GM23338 (cell line): ENCODE results near the gene RMND5B. TPM values are rescaled to one million over a fixed set of nuclear protein-coding genes. Genes with fewer than 3 reads are reported as not detected.

Experiments used
- ATAC-seq: fragments of 200-7000 bp; cut with Tn5 transposase; 3 replicates; pipeline ENCODE4 v1.9.1; 2020
- DNase-seq: peaks from one replicate; pipeline ENCODE4 v3.0.0-alpha.2; 2015; ENCODE audit warnings: low spot score
- H2AFZ ChIP-seq: fragments of 200-600 bp; sonication (generic); 2 replicates; pipeline ENCODE4 v1.8.0; 2016; ENCODE audit warnings: antibody characterized with exemption, mild to moderate bottlenecking, moderate library complexity
- H3F3A ChIP-seq: fragments of 200-600 bp; sonication (generic); replicated peaks from 2 replicates; pipeline ENCODE4 v1.8.0; 2017; ENCODE audit warnings: antibody characterized with exemption, mixed run types, low read depth
- H3K27ac ChIP-seq: fragments of 200-600 bp; sonication (generic); 2 replicates; pipeline ENCODE4 v1.6.1; 2016; ENCODE audit warnings: low read depth
- H3K27me3 ChIP-seq: fragments of 200-600 bp; sonication (generic); 2 replicates; pipeline ENCODE4 v1.8.0; 2016; ENCODE audit warnings: mild to moderate bottlenecking, mixed run types, moderate library complexity; ENCODE audit not compliant: insufficient read depth
- H3K36me3 ChIP-seq: fragments of 200-600 bp; sonication (generic); 2 replicates; pipeline ENCODE4 v1.8.0; 2016; ENCODE audit warnings: mild to moderate bottlenecking; ENCODE audit not compliant: insufficient read depth
- H3K4me1 ChIP-seq: fragments of 200-600 bp; sonication (generic); 2 replicates; pipeline ENCODE4 v1.8.0; 2016; ENCODE audit warnings: mild to moderate bottlenecking, moderate library complexity; ENCODE audit not compliant: insufficient read depth
- H3K4me2 ChIP-seq: fragments of 200-600 bp; sonication (generic); 2 replicates; pipeline ENCODE4 v1.7.1; 2017; ENCODE audit warnings: mixed run types
- H3K4me3 ChIP-seq: fragments of 200-600 bp; sonication (generic); 2 replicates; pipeline ENCODE4 v1.6.1; 2016; ENCODE audit warnings: mixed run types
- H3K79me2 ChIP-seq: fragments of 200-600 bp; sonication (generic); replicated peaks from 2 replicates; pipeline ENCODE4 v1.8.0; 2017; ENCODE audit warnings: mild to moderate bottlenecking; ENCODE audit not compliant: insufficient read depth
- H3K9me2 ChIP-seq: fragments of 200-600 bp; sonication (generic); 2 replicates; pipeline ENCODE4 v1.8.0; 2017; ENCODE audit not compliant: insufficient read depth
- H4K20me1 ChIP-seq: fragments of 200-600 bp; sonication (generic); replicated peaks from 2 replicates; pipeline ENCODE4 v1.8.0; 2017; ENCODE audit warnings: mild to moderate bottlenecking; ENCODE audit not compliant: insufficient read depth
- H3K27ac Mint-ChIP-seq: 2 replicates; pipeline ENCODE4 v1.8.0; 2020; ENCODE audit warnings: inconsistent platforms, mild to moderate bottlenecking, moderate library complexity, mixed read lengths
- H3K27me3 Mint-ChIP-seq: 3 replicates; pipeline ENCODE4 v1.8.0; 2022; ENCODE audit warnings: low read depth, mild to moderate bottlenecking, moderate library complexity, mixed read lengths, inconsistent platforms; ENCODE audit not compliant: insufficient read depth, poor library complexity
- H3K36me3 Mint-ChIP-seq: 3 replicates; pipeline ENCODE4 v1.8.0; 2021; ENCODE audit warnings: low read depth, mild to moderate bottlenecking, inconsistent platforms, moderate library complexity, mixed read lengths
- H3K4me1 Mint-ChIP-seq: 3 replicates; pipeline ENCODE4 v1.8.0; 2020; ENCODE audit warnings: mild to moderate bottlenecking, inconsistent platforms, mixed read lengths
- H3K4me3 Mint-ChIP-seq: 3 replicates; pipeline ENCODE4 v1.8.0; 2021; ENCODE audit warnings: moderate library complexity, mild to moderate bottlenecking, inconsistent platforms, mixed read lengths
- H3K9me3 Mint-ChIP-seq: 3 replicates; pipeline ENCODE4 v1.8.0; 2020; ENCODE audit warnings: moderate library complexity, mild to moderate bottlenecking, inconsistent platforms, mixed read lengths
- CREB1 ChIP-seq: fragments of 250-450 bp; sonication (Bioruptor Pico); IDR thresholded peaks from 2 replicates; pipeline ENCODE4 v1.5.0; 2020; ENCODE audit warnings: low read depth, mild to moderate bottlenecking, moderate library complexity
- ETS1 ChIP-seq: IDR thresholded peaks from 2 replicates; pipeline ENCODE4 v1.6.1; 2016; ENCODE audit warnings: antibody characterized with exemption
- JUNB ChIP-seq: IDR thresholded peaks from one replicate; pipeline ENCODE4 v1.6.1; 2016; ENCODE audit warnings: antibody characterized with exemption; ENCODE audit not compliant: unreplicated experiment
- NANOG ChIP-seq: IDR thresholded peaks from 2 replicates; pipeline ENCODE4 v1.6.1; 2016; ENCODE audit warnings: antibody characterized with exemption, borderline replicate concordance
- POLR2AphosphoS5 ChIP-seq: IDR thresholded peaks from 2 replicates; pipeline ENCODE4 v1.6.1; 2016; ENCODE audit warnings: antibody characterized with exemption, low read depth
- STAT1 ChIP-seq: IDR thresholded peaks from one replicate; pipeline ENCODE4 v1.6.1; 2016; ENCODE audit warnings: antibody characterized with exemption; ENCODE audit not compliant: unreplicated experiment
- ZNF331 ChIP-seq: fragments of 250-450 bp; sonication (Bioruptor Pico); IDR thresholded peaks from 2 replicates; pipeline ENCODE4 v1.5.0; 2020; ENCODE audit warnings: low read depth, mild to moderate bottlenecking, moderate library complexity
- polyA plus RNA-seq: library from polyadenylated mRNA; unstranded; fragments of >200 nt; fragmentation: Nextera tagmentation; extraction: Ambion mirVana; gene quantifications from 2 replicates; pipeline ENCODE4 v1.2.1, GENCODE V29; 2016
- total RNA-seq: library from RNA; depleted of rRNA; stranded (reverse); fragments of >200 nt; shearing (Covaris generic); gene quantifications from 2 replicates; pipeline ENCODE4 v1.2.3, GENCODE V29; 2014
- TF ChIP-seq, protein P1 (sequence below): IDR thresholded peaks from one replicate; pipeline ENCODE4 v1.6.1; 2018; ENCODE audit warnings: antibody characterized with exemption; ENCODE audit not compliant: unreplicated experiment
- TF ChIP-seq, protein P2 (sequence below): fragments of 250-450 bp; sonication (Bioruptor Pico); IDR thresholded peaks from 2 replicates; pipeline ENCODE4 v1.5.0; 2020; ENCODE audit warnings: mild to moderate bottlenecking, moderate library complexity
- TF ChIP-seq, protein P3 (sequence below), 2 experiments: fragments of 200-600 bp in 1 of 2; sonication (generic) in 1 of 2; conservative IDR thresholded peaks; 2 replicates each; pipeline versions ENCODE4 v1.5.1 to v1.6.1; 2016 to 2017; ENCODE audit warnings: antibody characterized with exemption in 2 of 2, low read depth in 2 of 2, mild to moderate bottlenecking in 2 of 2, moderate library complexity in 1 of 2

The RMND5B gene
- total and polyA plus RNA-seq, 2 experiments from 2014 or later = 47.5 to 101 TPM

DNA sequence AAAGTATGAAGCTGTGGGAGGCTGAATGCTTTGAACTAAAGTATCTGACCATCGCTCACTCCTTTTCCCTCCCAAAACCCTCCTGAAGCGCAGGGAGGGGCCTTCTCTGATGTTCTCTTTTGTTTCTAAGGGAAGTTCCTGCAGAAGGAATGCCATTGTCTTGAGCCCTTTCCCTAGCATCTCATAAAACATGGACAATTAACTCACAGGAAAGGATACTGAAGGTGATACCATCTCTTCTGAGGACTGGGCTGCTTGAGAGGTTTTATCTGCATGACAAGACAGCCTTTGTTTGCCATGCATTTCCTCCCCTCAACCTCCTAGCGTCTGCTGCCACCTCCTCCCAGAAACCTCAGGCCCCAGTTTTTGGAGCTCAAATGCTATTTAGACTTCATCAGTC lies 4.3 kb upstream of the RMND5B start:
- H3K27ac Mint-ChIP-seq = peak overlapping the region; percentile 97
- H3K9me3 Mint-ChIP-seq = peaks cover under 1% of the 10 kb centered on the region; the same call in 1 of the 3 replicates
- H3K4me3 Mint-ChIP-seq = peak overlapping the region; percentile 50; the same call in 2 of the 3 replicates

More for the DNA sequence above, 4.3 kb upstream of the RMND5B start:
- H3F3A ChIP-seq = peaks cover 28% of the 10 kb centered on the region
- Mint-ChIP-seq H3K27me3 (peaks cover 25% of the 10 kb centered on the region), H3K4me1 (peaks cover 63% of the 10 kb centered on the region), H3K36me3 (peaks cover 46% of the 10 kb centered on the region)
- H3K9me2 ChIP-seq = no peaks in the 10 kb centered on the region
- H4K20me1 ChIP-seq = no peaks in the 10 kb centered on the region
- H3K4me2 ChIP-seq = peak overlapping the region; percentile 34
- H3K79me2 ChIP-seq = peaks cover 12% of the 10 kb centered on the region
- no peaks in the 10 kb centered on the region for H3K27me3 ChIP-seq
- TF ChIP-seq ETS1 (peak; percentile 79), ZNF331 (CRISPR knock-in tag) (no peak), POLR2AphosphoS5 (peak; percentile 55), CREB1 (peak; percentile 62; the same call in 1 of the 2 replicates), NANOG (peak; percentile 95), JUNB (no peak), STAT1 (no peak)
- TF ChIP-seq, protein P1, sequence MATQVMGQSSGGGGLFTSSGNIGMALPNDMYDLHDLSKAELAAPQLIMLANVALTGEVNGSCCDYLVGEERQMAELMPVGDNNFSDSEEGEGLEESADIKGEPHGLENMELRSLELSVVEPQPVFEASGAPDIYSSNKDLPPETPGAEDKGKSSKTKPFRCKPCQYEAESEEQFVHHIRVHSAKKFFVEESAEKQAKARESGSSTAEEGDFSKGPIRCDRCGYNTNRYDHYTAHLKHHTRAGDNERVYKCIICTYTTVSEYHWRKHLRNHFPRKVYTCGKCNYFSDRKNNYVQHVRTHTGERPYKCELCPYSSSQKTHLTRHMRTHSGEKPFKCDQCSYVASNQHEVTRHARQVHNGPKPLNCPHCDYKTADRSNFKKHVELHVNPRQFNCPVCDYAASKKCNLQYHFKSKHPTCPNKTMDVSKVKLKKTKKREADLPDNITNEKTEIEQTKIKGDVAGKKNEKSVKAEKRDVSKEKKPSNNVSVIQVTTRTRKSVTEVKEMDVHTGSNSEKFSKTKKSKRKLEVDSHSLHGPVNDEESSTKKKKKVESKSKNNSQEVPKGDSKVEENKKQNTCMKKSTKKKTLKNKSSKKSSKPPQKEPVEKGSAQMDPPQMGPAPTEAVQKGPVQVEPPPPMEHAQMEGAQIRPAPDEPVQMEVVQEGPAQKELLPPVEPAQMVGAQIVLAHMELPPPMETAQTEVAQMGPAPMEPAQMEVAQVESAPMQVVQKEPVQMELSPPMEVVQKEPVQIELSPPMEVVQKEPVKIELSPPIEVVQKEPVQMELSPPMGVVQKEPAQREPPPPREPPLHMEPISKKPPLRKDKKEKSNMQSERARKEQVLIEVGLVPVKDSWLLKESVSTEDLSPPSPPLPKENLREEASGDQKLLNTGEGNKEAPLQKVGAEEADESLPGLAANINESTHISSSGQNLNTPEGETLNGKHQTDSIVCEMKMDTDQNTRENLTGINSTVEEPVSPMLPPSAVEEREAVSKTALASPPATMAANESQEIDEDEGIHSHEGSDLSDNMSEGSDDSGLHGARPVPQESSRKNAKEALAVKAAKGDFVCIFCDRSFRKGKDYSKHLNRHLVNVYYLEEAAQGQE = no peak
- TF ChIP-seq, protein P2, sequence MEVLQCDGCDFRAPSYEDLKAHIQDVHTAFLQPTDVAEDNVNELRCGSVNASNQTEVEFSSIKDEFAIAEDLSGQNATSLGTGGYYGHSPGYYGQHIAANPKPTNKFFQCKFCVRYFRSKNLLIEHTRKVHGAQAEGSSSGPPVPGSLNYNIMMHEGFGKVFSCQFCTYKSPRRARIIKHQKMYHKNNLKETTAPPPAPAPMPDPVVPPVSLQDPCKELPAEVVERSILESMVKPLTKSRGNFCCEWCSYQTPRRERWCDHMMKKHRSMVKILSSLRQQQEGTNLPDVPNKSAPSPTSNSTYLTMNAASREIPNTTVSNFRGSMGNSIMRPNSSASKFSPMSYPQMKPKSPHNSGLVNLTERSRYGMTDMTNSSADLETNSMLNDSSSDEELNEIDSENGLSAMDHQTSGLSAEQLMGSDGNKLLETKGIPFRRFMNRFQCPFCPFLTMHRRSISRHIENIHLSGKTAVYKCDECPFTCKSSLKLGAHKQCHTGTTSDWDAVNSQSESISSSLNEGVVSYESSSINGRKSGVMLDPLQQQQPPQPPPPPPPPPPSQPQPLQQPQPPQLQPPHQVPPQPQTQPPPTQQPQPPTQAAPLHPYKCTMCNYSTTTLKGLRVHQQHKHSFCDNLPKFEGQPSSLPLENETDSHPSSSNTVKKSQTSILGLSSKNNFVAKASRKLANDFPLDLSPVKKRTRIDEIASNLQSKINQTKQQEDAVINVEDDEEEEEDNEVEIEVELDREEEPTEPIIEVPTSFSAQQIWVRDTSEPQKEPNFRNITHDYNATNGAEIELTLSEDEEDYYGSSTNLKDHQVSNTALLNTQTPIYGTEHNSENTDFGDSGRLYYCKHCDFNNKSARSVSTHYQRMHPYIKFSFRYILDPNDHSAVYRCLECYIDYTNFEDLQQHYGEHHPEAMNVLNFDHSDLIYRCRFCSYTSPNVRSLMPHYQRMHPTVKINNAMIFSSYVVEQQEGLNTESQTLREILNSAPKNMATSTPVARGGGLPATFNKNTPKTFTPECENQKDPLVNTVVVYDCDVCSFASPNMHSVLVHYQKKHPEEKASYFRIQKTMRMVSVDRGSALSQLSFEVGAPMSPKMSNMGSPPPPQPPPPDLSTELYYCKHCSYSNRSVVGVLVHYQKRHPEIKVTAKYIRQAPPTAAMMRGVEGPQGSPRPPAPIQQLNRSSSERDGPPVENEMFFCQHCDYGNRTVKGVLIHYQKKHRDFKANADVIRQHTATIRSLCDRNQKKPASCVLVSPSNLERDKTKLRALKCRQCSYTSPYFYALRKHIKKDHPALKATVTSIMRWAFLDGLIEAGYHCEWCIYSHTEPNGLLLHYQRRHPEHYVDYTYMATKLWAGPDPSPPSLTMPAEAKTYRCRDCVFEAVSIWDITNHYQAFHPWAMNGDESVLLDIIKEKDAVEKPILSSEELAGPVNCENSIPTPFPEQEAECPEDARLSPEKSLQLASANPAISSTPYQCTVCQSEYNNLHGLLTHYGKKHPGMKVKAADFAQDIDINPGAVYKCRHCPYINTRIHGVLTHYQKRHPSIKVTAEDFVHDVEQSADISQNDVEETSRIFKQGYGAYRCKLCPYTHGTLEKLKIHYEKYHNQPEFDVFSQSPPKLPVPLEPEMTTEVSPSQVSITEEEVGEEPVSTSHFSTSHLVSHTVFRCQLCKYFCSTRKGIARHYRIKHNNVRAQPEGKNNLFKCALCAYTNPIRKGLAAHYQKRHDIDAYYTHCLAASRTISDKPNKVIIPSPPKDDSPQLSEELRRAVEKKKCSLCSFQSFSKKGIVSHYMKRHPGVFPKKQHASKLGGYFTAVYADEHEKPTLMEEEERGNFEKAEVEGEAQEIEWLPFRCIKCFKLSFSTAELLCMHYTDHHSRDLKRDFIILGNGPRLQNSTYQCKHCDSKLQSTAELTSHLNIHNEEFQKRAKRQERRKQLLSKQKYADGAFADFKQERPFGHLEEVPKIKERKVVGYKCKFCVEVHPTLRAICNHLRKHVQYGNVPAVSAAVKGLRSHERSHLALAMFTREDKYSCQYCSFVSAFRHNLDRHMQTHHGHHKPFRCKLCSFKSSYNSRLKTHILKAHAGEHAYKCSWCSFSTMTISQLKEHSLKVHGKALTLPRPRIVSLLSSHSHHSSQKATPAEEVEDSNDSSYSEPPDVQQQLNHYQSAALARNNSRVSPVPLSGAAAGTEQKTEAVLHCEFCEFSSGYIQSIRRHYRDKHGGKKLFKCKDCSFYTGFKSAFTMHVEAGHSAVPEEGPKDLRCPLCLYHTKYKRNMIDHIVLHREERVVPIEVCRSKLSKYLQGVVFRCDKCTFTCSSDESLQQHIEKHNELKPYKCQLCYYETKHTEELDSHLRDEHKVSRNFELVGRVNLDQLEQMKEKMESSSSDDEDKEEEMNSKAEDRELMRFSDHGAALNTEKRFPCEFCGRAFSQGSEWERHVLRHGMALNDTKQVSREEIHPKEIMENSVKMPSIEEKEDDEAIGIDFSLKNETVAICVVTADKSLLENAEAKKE = peak; percentile 72
- TF ChIP-seq, protein P3, sequence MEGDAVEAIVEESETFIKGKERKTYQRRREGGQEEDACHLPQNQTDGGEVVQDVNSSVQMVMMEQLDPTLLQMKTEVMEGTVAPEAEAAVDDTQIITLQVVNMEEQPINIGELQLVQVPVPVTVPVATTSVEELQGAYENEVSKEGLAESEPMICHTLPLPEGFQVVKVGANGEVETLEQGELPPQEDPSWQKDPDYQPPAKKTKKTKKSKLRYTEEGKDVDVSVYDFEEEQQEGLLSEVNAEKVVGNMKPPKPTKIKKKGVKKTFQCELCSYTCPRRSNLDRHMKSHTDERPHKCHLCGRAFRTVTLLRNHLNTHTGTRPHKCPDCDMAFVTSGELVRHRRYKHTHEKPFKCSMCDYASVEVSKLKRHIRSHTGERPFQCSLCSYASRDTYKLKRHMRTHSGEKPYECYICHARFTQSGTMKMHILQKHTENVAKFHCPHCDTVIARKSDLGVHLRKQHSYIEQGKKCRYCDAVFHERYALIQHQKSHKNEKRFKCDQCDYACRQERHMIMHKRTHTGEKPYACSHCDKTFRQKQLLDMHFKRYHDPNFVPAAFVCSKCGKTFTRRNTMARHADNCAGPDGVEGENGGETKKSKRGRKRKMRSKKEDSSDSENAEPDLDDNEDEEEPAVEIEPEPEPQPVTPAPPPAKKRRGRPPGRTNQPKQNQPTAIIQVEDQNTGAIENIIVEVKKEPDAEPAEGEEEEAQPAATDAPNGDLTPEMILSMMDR (conservative IDR thresholded peaks at IDR 0.05; ENCODE audit: low read depth in 2 of 2) = 0 out of 4 replicates have a peak, but pooled peaks of 1 of the 2 experiments have one; percentile 6
- no peak overlapping the region for H2AFZ ChIP-seq
- H3K36me3 ChIP-seq = peaks cover 5% of the 10 kb centered on the region
- ATAC-seq (peak; percentile 63), DNase-seq (peak; percentile 99)
- H3K27ac ChIP-seq = peak overlapping the region; percentile 96
- H3K4me1 ChIP-seq = peaks cover 49% of the 10 kb centered on the region
- peak overlapping the region; percentile 15; the same call in 1 of the 2 replicates for H3K4me3 ChIP-seq
